ENCODE data around the gene FAM227A. TPM values are rescaled to one million over a fixed set of nuclear protein-coding genes. Genes with fewer than 3 reads are reported as not detected.

Gene FAM227A
- total and polyA plus RNA-seq, 2 of the 4 experiments (the other 2 are of a cell fraction) = 1.3 to 1.4 TPM

DNA sequence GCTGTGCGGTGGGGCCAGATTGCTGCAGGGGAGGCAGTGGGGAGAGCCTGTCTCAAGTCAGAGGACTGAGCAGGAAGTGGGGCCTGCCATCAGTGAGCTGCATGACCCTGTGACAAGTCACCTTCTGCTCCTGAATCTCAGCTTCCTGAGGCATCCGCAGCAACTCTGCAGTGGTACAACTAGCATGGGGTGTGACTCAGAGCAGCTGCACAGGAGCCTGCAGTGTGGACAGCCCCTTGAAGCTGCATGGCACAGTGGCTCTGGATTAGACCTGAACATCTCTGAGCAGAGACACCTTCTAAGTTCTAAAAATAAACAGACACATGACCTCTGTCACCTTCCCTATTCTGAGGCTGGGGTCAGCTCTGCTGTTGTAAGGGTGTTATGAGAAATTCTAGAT lies 18.0 kb downstream of the FAM227A start:
- no peak overlapping the region for H2BK120ac ChIP-seq (ENCODE audit: low read depth, low read length)

More for the DNA sequence above, 18.0 kb downstream of the FAM227A start:
- no TSS peak for BruUV-seq (replicated peaks)
- Histone ChIP-seq H3K36me3 (ENCODE audit: control insufficient read depth, insufficient read depth, low read length) (peaks cover 6% of the 10 kb centered on the region), H2BK15ac (ENCODE audit: low read depth, low read length) (no peak overlapping the region), H3K9ac (ENCODE audit: low read depth, low read length) (no peak overlapping the region), H3K27ac (ENCODE audit: insufficient read depth, low read length) (no peak overlapping the region), H3K79me1 (ENCODE audit: low read depth in 1 of 2, low read length in 2 of 2) (no peaks in the 10 kb centered on the region), H3K4ac (ENCODE audit: low read depth, low read length) (no peak overlapping the region), H4K8ac (ENCODE audit: low read depth in 2 of 2, low read length in 2 of 2) (no peak overlapping the region), H2AK5ac (ENCODE audit: low read depth, low read length) (no peak overlapping the region), H2AK9ac (replicated peaks; ENCODE audit: low read depth, low read length, poor library complexity) (no peak overlapping the region), H3K23ac (ENCODE audit: low read depth, low read length) (no peak overlapping the region), H4K20me1 (ENCODE audit: insufficient read depth, low read length) (no peaks in the 10 kb centered on the region), H3K4me3 (ENCODE audit: insufficient read depth, low read depth, low read length) (no peak overlapping the region), H3K18ac (ENCODE audit: low read depth, low read length) (no peak overlapping the region), H3K14ac (replicated peaks; ENCODE audit: low read depth, low read length) (no peak overlapping the region), H3K56ac (ENCODE audit: extremely low read depth, insufficient read depth, low read length) (no peak overlapping the region), H2BK20ac (ENCODE audit: low read depth, low read length) (no peak overlapping the region), H4K5ac (ENCODE audit: low read depth, low read length) (no peak overlapping the region), H3K4me2 (ENCODE audit: low read depth, low read length) (no peak overlapping the region), H4K91ac (ENCODE audit: insufficient read depth, low read depth, low read length) (no peak overlapping the region), H3K4me1 (ENCODE audit: control insufficient read depth, insufficient read depth, low read length) (no peaks in the 10 kb centered on the region), H3K27me3 (ENCODE audit: control insufficient read depth, insufficient read depth, low read length) (no peaks in the 10 kb centered on the region), H2AFZ (replicated peaks; ENCODE audit: low read length, poor library complexity) (no peak overlapping the region), H3K9me1 (ENCODE audit: insufficient read depth, low read length) (peaks cover 2% of the 10 kb centered on the region; the same call in 1 of the 2 replicates), H2BK5ac (ENCODE audit: low read depth, low read length, poor library complexity, severe bottlenecking) (no peak overlapping the region), H3K9me3 (ENCODE audit: control insufficient read depth, insufficient read depth, low read length) (no peaks in the 10 kb centered on the region)
- ChIA-PET POLR2A (ENCODE audit: unreplicated experiment) (no interaction called here), CTCF (no interaction called here)
- dilution Hi-C loops (cut with HindIII; ENCODE audit: low sequenced_read_pairs, unreplicated experiment) = no loop called here
- WGBS, 2 experiments (ENCODE audit: extremely low coverage in 2 of 2, insufficient read length in 1 of 2) = 57% methylated on average over 1 of the region's 2 CpGs; no CpG with 5 or more reads in 1 of the 2 experiments
- in situ Hi-C loops (cut with MboI; ENCODE audit: low sequenced_read_pairs) = no loop called here
- no peak for TF ChIP-seq BHLHE40 (IDR thresholded peaks at IDR 0.05; ENCODE audit: low read depth, low read length)
- no peak for TF ChIP-seq RFX5 (IDR thresholded peaks at IDR 0.05; ENCODE audit: low read depth, low read length)
- no peak for TF ChIP-seq CEBPB (IDR thresholded peaks at IDR 0.05; ENCODE audit: low read depth, low read length)
- TF ChIP-seq, protein P1, sequence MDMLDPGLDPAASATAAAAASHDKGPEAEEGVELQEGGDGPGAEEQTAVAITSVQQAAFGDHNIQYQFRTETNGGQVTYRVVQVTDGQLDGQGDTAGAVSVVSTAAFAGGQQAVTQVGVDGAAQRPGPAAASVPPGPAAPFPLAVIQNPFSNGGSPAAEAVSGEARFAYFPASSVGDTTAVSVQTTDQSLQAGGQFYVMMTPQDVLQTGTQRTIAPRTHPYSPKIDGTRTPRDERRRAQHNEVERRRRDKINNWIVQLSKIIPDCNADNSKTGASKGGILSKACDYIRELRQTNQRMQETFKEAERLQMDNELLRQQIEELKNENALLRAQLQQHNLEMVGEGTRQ (IDR thresholded peaks at IDR 0.05; ENCODE audit: low read depth, low read length) = no peak
- TF ChIP-seq POLR2A (IDR thresholded peaks at IDR 0.05; ENCODE audit: low read depth, low read length) = no peak
- TF ChIP-seq, protein P2, sequence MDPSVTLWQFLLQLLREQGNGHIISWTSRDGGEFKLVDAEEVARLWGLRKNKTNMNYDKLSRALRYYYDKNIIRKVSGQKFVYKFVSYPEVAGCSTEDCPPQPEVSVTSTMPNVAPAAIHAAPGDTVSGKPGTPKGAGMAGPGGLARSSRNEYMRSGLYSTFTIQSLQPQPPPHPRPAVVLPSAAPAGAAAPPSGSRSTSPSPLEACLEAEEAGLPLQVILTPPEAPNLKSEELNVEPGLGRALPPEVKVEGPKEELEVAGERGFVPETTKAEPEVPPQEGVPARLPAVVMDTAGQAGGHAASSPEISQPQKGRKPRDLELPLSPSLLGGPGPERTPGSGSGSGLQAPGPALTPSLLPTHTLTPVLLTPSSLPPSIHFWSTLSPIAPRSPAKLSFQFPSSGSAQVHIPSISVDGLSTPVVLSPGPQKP (IDR thresholded peaks at IDR 0.05; ENCODE audit: borderline replicate concordance, low read depth, low read length) = no peak
- TF ChIP-seq SMC3 (IDR thresholded peaks at IDR 0.05; ENCODE audit: low read depth, low read length) = no peak
- TF ChIP-seq, protein P3, sequence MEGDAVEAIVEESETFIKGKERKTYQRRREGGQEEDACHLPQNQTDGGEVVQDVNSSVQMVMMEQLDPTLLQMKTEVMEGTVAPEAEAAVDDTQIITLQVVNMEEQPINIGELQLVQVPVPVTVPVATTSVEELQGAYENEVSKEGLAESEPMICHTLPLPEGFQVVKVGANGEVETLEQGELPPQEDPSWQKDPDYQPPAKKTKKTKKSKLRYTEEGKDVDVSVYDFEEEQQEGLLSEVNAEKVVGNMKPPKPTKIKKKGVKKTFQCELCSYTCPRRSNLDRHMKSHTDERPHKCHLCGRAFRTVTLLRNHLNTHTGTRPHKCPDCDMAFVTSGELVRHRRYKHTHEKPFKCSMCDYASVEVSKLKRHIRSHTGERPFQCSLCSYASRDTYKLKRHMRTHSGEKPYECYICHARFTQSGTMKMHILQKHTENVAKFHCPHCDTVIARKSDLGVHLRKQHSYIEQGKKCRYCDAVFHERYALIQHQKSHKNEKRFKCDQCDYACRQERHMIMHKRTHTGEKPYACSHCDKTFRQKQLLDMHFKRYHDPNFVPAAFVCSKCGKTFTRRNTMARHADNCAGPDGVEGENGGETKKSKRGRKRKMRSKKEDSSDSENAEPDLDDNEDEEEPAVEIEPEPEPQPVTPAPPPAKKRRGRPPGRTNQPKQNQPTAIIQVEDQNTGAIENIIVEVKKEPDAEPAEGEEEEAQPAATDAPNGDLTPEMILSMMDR (conservative IDR thresholded peaks at IDR 0.05; ENCODE audit: low read depth, low read length) = no peak
- no peak for TF ChIP-seq RCOR1 (IDR thresholded peaks at IDR 0.05; ENCODE audit: insufficient replicate concordance, low read length)
- no peak for TF ChIP-seq MXI1 (IDR thresholded peaks at IDR 0.05; ENCODE audit: borderline replicate concordance, low read depth, low read length)
- no peak for TF ChIP-seq MAZ (IDR thresholded peaks at IDR 0.05; ENCODE audit: borderline replicate concordance, low read depth, low read length)
- TF ChIP-seq MAFK (IDR thresholded peaks at IDR 0.05; ENCODE audit: low read depth, low read length) = no peak
- DNase-seq (peak; percentile 31), ATAC-seq (ENCODE audit: low read depth) (0 out of 2 replicates have a peak, but pooled peaks have one; percentile 21)
- intact Hi-C loops (cut with micrococcal nuclease) = no loop called here

All from IMR-90 (cell line).